H1 (cell line): ENCODE results near the gene DCAF12L1.

Source experiments
- CBX5 ChIP-seq: fragments of 300-800, 300-1000 bp; sonication (generic); IDR thresholded peaks from 2 replicates; pipeline ENCODE4 v1.7.1; 2016; ENCODE audit warnings: antibody characterized with exemption, low read length, low read depth
- CREB1 ChIP-seq: IDR thresholded peaks from 2 replicates; pipeline ENCODE4 v1.6.1; 2012; ENCODE audit warnings: inconsistent platforms
- EP300 ChIP-seq, 2 experiments: IDR thresholded peaks; 1 replicate in 1 of 2; 2 replicates in 1 of 2; pipeline ENCODE4 v1.6.1; 2011 to 2012; ENCODE audit warnings: low read depth in 2 of 2, low read length in 2 of 2, mild to moderate bottlenecking in 2 of 2, borderline replicate concordance in 1 of 2, inconsistent platforms in 1 of 2, moderate library complexity in 1 of 2
- GABPA ChIP-seq: IDR thresholded peaks from 2 replicates; pipeline ENCODE4 v1.6.1; 2011; ENCODE audit warnings: mild to moderate bottlenecking, low read length, moderate library complexity, borderline replicate concordance; ENCODE audit not compliant: insufficient read depth
- HDAC6 ChIP-seq: IDR thresholded peaks from one replicate; pipeline ENCODE4 v1.7.1; 2012; ENCODE audit warnings: low read depth, mild to moderate bottlenecking, inconsistent platforms, low read length, moderate library complexity
- JUND ChIP-seq: IDR thresholded peaks from 2 replicates; pipeline ENCODE4 v1.6.1; 2011; ENCODE audit warnings: mild to moderate bottlenecking, improper control_type of control experiment, low read length
- KDM1A ChIP-seq: fragments of 200-600, 300-600 bp; sonication (generic); IDR thresholded peaks from 2 replicates; pipeline ENCODE4 v1.7.1; 2016; ENCODE audit warnings: mild to moderate bottlenecking, low read length, borderline replicate concordance
- MAFK ChIP-seq: IDR thresholded peaks from 2 replicates; pipeline ENCODE4 v1.6.1; 2012; ENCODE audit warnings: low read depth, mild to moderate bottlenecking, improper control_type of control experiment, low read length
- MAX ChIP-seq: IDR thresholded peaks from 2 replicates; pipeline ENCODE4 v1.6.1; 2012; ENCODE audit warnings: inconsistent platforms
- POLR2A ChIP-seq, 2 experiments: IDR thresholded peaks; 1 replicate in 1 of 2; 2 replicates in 1 of 2; pipeline ENCODE4 v1.6.1; 2011; ENCODE audit warnings: low read depth in 2 of 2, low read length in 2 of 2, mild to moderate bottlenecking in 2 of 2; ENCODE audit errors: control extremely low read depth in 1 of 2
- POLR2AphosphoS5 ChIP-seq: IDR thresholded peaks from 2 replicates; pipeline ENCODE4 v1.6.1; 2011; ENCODE audit warnings: low read depth, low read length
- RNF2 ChIP-seq: fragments of 200-900, 300-1000 bp; sonication (generic); IDR thresholded peaks from 2 replicates; pipeline ENCODE4 v1.7.1; 2016; ENCODE audit warnings: borderline replicate concordance, low read depth, mild to moderate bottlenecking, antibody characterized with exemption, low read length; ENCODE audit not compliant: poor library complexity, severe bottlenecking; ENCODE audit errors: missing control alignments
- SIN3A ChIP-seq, 2 experiments: IDR thresholded peaks in 1 of 2; conservative IDR thresholded peaks in 1 of 2; 2 replicates each; pipeline ENCODE4 v1.6.1; 2011 to 2012; ENCODE audit warnings: low read length in 2 of 2, improper control_type of control experiment in 1 of 2, low read depth in 1 of 2, mild to moderate bottlenecking in 1 of 2
- TF ChIP-seq, protein P1 (sequence below), 3 experiments: IDR thresholded peaks; 1 replicate in 2 of 3; 2 replicates in 1 of 3; pipeline versions ENCODE4 v1.5.1 to v1.6.1; 2011; ENCODE audit warnings: low read length in 3 of 3, mild to moderate bottlenecking in 3 of 3, inconsistent platforms in 2 of 3, low read depth in 1 of 3, moderate library complexity in 1 of 3; ENCODE audit not compliant: insufficient read depth in 1 of 3; ENCODE audit errors: control extremely low read depth in 1 of 3

DNA sequence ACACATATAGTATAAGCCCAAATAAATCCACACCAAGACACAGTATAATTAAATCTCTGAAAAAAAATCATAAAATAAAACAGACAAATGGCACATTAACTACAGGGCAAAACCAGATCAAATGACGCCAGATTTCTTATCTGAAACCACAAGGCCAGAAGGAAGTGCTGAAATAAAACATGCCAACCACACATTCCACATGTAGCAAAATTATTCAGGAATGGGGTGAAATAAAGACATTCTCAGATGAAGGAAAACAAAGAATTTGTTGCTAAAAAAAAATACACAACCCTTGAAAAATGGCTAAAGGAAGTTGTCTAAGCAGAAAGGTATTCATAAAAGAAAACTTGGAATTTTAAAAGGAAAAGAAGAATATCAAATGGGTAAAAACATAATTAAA is 4.5 kb upstream of the DCAF12L1 start:
- TF ChIP-seq MAFK (no peak), POLR2A (IDR thresholded peaks at IDR 0.05; ENCODE audit: control extremely low read depth in 1 of 2, low read depth in 2 of 2, low read length in 2 of 2) (no peak), KDM1A (no peak), POLR2AphosphoS5 (no peak), SIN3A (conservative IDR thresholded peaks at IDR 0.05 in 1 of 2, IDR thresholded peaks at IDR 0.05 in 1 of 2; ENCODE audit: low read depth in 1 of 2, low read length in 2 of 2) (no peak), HDAC6 (no peak), GABPA (no peak), CREB1 (no peak), JUND (no peak), MAX (no peak), RNF2 (no peak), EP300 (IDR thresholded peaks at IDR 0.05; ENCODE audit: borderline replicate concordance in 1 of 2, low read depth in 2 of 2, low read length in 2 of 2) (no peak), CBX5 (no peak)
- TF ChIP-seq, protein P1, sequence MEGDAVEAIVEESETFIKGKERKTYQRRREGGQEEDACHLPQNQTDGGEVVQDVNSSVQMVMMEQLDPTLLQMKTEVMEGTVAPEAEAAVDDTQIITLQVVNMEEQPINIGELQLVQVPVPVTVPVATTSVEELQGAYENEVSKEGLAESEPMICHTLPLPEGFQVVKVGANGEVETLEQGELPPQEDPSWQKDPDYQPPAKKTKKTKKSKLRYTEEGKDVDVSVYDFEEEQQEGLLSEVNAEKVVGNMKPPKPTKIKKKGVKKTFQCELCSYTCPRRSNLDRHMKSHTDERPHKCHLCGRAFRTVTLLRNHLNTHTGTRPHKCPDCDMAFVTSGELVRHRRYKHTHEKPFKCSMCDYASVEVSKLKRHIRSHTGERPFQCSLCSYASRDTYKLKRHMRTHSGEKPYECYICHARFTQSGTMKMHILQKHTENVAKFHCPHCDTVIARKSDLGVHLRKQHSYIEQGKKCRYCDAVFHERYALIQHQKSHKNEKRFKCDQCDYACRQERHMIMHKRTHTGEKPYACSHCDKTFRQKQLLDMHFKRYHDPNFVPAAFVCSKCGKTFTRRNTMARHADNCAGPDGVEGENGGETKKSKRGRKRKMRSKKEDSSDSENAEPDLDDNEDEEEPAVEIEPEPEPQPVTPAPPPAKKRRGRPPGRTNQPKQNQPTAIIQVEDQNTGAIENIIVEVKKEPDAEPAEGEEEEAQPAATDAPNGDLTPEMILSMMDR (IDR thresholded peaks at IDR 0.05; ENCODE audit: control extremely low read depth in 1 of 3, insufficient read depth in 1 of 3, low read depth in 1 of 3, low read length in 3 of 3): no peak
